Measurements from ENCODE around the gene COL9A3. TPM values are rescaled to one million over a fixed set of nuclear protein-coding genes. Genes with fewer than 3 reads are reported as not detected.

COL9A3 gene
- total RNA-seq, 2 donors from 2014 or later = 2.3 to 2.8 TPM

DNA sequence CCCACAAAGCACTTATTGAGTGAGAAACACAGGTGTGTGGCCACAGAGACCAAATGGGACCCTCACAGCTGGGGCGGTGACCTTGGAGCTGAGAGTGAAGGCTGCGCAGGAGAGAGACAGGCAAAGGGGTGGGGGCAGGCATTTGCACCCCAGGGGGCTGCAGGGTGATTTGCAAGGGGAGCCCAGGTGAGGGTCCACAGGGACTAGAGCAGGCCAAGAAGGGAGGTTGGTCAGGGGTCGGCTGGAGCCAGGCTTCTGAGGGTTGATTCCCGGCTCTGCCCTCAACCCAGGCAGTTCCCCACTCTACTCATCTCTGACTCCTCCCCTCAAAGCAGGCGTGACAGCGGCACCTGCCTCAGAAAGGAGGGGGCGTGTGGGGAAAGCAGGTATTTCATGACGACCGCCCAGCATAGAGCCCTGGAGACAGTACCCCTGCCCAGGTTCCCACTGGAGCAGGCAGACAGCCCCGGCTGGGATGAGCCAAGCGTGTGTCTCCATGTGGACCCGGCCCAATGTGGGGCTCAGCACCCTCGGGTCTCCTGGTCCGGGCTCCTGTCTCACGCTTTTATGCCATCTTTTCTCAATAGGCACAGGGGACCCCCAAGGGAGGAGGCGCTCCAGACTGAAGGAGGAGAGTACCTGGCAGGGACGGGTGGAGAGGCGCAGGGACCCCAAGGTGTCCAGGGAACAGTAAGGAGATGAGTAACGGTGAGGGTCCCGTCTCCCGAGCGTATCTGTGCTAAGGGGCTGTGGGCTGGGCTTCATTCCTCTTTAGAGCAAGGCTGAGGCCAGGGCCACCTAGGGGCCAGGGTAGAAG is 23.7 kb upstream of the COL9A3 start:
- DNase-seq (no peak), ATAC-seq (no peak)
- intact Hi-C loops (cut with DNase I, micrococcal nuclease) = loop anchor here in 1 of 2 donors (5.0 kb wide), 1 partner anchor 126 kb away; no protein-coding TSS in a partner anchor

DNA sequence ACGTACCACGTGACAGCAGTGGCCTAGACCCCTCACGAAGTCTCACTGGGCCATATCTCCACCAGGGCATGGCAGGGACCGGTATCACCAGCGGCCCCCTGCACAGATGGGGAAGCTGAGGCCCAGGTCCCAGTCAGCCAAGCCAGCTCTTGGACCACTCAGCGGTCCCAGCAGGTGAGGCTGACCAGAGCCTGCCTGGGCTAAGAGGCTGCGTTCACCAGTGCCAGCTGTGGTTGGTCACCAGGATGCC is 23.2 kb upstream of the COL9A3 start:
- DNase-seq (no peak), ATAC-seq (no peak)

DNA sequence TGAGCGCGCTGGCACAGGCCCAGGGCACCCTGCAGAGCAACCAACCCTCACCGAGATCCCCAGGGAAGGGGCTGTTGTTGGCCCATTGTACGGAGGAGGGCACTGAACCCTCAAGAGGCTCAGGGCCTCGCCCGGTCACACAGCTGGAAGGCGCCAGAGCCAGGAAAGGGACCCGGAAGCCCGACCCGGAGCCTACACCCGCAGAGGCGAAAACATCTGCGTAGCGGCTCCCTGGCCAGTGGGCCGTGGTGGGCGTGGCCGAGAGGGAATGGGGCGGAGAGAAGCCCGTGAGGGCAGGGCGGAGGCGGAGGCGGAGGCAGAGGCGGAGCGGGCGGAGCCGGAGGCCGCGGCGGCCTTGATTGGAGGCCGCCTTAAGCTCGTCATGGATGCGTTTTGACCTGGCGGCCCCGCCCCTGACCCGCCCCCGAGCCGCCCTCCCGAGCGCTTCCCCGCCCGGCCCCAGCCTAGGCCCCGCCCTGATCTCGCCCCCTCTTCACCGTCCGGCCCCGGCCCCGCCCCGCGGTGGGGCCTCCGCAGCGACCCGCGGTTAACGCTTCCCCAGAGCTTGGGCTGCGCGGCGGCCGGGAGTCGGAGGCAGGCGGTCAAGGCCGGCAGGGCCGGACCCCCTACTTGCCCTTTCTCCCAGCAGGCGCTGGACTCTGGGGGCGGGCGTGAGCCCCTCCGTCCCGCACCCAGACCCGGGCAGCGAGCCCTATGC is 22.7 kb upstream of the COL9A3 start:
- ATAC-seq (peak; percentile 77), DNase-seq (peak; percentile 96 to 99)
- intact Hi-C loops (cut with DNase I, micrococcal nuclease) = loop anchor here in 1 of 2 donors (5.0 kb wide), 1 partner anchor 127 kb away; no protein-coding TSS in a partner anchor

More for the DNA sequence above, 23.2 kb upstream of the COL9A3 start:
- intact Hi-C loops (cut with DNase I, micrococcal nuclease) = loop anchor here in 1 of 2 donors (5.0 kb wide), 1 partner anchor 126 kb away; no protein-coding TSS in a partner anchor

DNA sequence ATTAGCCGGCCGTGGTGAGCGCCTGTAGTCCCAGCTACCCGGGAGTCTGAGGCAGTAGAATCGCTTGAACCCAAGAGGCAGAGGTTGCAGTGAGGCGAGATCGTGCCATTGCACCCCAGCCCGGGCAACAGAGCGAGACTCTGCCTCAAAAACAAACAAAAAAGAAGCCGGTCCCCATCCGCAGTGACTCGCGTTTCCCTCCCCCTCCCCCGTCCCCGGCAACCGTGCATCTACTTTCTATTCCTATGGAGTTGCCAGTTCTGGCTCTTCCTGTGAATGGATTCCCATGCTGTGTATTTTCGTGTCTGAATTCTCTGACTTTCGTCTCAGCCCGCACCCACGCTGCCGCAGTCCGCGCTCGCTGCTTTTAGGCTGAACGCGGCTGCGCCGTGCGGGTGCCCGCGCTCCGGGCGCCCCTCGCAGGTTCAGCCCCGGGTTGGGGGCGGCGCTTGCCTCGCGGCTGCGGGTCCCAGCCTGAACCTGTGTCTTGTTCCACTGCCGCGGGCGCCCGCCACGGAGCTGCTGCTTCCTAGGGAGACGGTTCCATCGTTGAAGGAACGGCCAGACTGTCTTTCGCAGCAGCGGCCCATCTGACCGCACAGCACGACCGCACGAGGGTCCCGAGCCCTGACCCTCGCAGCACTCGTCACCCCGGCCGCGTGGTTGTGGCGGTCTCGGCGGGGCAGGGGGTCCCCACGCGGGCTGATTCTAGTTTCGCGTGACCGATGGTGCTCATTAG is 21.7 kb upstream of the COL9A3 start:
- intact Hi-C loops (cut with DNase I, micrococcal nuclease) = no loop called here
- DNase-seq (peak in 1 of 2 donors; percentile 70), ATAC-seq (peak; percentile 2)

DNA sequence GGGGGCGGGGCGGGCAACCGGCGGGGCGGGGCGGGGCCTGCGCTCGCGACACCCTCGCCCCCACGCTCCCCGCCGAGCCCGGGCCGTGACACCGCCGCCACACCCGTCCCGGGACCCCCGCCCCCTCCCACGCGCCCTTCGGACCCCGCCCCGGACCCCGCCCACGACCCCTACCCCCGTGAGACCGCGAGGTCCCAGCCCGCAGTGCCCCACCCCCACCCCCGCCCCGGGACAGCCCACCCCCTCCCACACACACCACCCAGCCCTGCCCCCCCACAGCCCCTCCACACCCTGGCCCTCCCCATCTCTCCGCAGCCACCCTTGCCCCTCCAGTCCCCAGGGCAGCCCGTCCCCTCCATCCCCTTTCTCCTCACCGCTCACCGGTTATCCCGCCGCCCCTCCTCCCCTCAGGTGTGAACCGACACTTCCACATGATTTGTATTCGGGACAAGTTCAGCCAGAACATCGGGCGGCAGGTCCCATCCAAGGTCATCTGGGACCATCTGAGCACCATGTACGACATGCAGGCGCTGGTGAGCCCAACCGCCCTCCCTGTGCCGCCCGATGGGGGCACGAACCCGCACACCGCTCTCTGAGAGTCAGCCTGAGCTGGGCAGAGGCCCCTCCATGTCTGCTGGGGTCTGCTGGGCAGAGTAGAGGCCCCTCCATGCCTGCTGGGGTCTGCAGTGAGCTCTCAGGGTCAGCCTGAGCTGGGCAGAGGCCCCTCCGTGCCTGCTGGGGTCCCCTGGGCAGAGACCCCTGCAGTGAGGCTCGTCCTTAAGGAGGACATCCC is 20.0 kb upstream of the COL9A3 start:
- intact Hi-C loops (cut with DNase I, micrococcal nuclease) = no loop called here
- no peak for ATAC-seq
- peak in 1 of 2 donors; percentile 50 for DNase-seq

DNA sequence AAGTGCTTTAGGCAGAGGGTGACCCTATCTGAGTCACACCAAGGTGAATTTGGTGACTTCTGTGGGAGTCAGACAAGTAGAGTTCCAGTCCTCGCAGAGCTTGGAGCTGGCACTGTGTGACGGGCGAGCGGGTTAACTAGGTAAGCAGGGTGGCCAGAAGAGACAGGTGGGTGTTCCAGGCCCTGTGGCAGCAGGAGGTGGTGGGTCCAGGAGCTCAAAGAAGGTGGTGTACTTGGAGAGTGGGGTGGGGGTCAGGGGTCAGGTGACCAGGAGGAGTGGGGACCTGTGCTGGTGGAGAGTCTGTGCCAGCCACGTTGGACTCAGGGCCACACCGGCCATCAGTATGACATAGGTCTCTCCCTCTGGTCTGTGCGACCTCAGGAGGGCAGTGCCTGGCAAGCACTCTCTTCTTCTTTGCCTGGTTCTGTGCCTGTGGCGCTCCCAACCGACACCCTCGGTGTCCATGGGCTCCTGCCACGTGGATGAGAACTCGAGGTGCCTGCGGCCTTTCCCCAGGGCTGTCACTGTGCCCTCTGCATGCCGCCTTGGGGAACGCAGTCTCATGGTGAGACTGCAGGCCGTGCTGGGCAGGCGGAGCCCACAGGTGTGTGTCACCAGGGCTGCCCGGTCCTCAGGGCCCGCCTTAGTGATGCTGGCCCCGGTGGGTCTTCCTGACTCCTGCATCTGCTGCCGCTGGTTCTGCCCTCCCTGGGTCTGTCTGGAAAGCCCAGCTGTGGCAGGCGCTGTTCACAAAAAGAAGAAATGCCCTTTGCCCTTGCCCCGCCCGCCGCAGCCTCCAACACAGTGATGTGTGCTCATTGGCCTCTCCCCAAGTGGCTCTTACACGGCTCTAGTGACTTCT is 18.9 kb upstream of the COL9A3 start:
- intact Hi-C loops (cut with DNase I, micrococcal nuclease) = no loop called here
- ATAC-seq = peak; percentile 39
- DNase-seq = peak; percentile 75 to 86

DNA sequence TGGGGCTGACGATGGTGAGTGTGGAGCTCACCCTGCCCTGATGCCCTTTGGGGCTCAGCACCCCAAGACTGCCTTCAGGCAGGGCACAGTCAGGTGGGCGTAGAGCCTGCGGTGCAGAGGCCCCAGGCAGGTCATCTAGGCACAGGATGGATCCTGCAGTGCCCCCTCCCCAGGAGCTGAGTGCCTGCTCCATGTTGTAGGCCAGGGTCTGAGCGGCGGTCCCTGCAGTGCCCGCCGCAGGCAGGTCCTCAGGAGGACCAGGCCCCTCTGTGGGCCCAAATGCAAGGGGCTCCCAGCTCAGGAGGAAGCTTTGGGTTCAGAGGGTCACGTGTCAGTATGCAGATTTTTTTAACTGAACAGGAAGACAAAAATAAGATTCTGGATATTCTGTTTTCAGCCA is 17.8 kb upstream of the COL9A3 start:
- intact Hi-C loops (cut with DNase I, micrococcal nuclease) = no loop called here
- no peak for ATAC-seq
- DNase-seq = no peak

DNA sequence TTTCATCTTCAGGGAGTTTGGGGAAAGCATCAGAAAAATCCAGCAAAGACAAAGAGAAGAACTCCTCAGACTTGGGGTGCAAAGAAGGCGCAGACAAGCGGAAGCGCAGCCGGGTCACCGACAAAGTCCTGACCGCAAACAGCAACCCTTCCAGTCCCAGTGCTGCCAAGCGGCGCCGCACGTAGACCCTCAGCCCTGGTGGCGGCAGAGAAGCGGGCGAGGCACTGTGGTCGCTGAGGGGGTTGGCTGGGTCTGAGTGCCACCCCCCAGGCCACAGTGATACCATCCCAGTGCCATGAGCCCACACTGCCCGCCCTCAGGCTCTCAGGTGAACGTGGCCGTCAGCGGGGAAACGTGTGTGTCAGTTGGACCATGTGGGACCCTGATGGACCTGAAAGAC is 17.4 kb upstream of the COL9A3 start:
- ATAC-seq = no peak
- no peak for DNase-seq
- intact Hi-C loops (cut with DNase I, micrococcal nuclease) = no loop called here

DNA sequence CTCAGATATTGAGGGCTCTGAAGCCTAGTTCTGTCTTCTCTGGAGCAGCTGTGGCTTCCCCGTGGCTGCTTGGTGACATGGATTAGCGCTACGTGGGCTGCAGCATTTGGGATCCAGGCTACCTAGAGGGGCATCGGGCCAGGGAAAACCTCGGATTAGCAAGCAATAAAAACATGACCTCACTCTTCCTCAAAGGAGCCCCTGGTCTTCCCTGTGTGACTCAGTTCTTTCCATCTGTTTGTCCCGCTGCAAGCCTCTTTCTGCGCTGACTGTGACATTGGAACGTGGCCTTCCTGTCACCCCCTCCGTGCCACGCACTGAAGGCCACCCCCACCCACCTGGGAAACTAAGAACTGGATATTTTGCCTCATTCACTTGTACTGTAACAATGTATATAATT is 17.0 kb upstream of the COL9A3 start:
- ATAC-seq = no peak
- DNase-seq = no peak
- intact Hi-C loops (cut with DNase I, micrococcal nuclease) = no loop called here

DNA sequence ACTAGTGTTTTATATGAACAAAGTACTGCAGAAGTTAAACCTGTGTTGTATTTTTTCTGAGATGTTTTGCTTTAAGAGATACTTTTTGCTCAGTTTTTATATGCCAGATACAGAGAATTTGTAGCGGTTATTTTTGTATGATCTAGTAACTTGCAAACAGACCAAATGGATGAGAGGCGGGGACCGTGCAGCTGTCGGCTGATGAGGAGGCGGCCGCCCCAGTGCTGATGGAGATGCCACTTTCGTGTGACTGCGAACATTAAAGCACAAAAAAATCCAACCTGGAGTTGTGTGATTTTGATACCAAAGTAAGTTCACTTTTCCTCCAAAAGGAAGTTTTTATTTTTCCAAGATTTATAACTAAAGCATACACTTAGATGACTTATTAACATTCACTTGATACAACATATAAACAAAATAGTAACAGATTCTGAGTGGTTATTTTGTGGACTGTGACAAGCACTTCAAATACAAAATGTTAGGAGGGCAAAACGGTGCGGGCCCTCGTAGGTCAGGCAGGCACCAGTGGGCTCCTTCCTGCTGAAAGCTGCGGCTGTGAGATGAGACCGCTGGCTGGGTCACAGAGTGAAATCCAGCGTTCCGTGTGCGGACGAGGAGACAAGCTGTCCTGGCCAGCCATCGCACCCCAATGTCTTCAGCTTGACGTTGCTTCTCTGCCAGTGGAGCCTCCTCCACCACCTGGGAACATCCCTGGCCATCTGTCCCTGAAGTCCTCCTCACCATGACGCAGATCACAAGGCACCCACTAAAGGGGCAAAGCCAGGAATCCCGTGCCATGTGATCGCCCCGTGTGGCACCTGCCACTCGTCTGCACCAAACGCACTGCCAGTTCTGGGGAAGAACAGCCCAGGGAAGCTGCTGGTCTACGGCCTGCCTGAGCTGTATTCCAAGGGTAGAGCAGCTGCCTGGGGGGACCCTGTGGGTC is 16.3 kb upstream of the COL9A3 start:
- intact Hi-C loops (cut with DNase I, micrococcal nuclease) = no loop called here
- ATAC-seq = no peak
- no peak for DNase-seq

DNA sequence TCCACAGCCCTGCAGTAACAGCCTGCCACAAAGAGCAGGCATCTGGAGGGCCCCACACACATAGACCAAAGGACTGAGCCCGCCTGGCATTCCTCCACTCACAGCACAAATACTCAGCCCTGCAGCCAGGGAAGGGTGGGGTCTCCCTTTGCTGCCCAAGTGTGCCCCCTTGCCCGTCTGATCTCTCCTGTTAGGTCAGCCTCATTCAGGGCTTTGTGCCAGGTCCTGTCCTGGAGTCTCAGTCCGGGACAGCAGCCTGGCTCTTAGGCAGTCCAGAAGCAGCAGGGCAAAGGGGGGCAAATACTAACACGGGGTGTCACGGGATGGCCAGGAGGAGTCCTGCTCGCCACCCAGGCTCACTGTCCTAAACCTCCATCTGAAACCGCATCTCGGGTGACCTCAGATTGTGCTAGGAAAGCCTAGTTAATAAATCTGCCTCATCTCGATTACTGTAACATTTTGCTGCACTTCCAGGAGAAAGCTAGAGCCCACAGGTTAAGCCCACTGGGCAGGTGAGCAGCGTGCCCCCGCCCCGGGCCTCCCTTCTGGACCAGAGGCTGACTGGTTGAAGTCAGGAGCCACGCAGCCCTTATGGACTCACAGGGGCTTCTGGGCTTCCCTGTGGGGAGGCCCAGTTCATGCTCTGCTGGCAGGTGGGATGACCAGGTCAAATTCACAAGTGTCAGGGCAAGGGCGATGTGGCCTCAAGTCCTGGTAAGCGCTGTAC is 15.4 kb upstream of the COL9A3 start:
- intact Hi-C loops (cut with DNase I, micrococcal nuclease) = no loop called here
- DNase-seq (no peak), ATAC-seq (no peak)

DNA sequence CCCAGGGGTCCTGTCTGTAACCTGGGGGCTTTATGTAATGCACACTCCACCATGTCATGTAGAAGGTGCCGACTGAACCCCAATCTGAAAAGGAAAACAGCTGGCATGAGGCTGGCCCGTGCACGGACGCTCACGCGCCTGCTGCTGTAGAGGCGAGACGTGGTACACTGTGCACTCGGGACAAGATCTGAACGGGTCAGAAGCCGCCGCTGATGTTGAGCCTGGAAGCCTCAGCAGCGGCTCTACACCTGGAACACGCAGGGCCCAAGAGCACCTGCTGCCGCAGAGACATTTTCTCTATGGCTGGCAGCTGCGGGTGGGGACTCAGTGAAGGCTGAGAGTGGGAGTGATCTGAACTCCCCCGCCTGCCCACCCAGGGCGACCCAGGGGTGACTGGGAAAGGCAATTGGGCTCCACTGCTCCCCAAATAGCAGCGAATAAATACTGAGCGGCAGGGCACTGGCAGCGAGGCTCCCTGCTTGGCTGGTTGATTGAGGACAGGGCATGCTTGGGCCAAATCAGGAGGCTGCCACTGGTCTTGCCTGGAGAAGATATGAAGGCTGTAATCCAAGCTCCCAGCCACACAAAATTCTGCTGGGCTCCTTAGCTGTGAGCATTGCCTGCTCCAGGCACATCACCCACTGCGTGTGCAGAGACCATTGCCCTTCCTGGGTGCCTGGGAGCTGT is 14.7 kb upstream of the COL9A3 start:
- intact Hi-C loops (cut with DNase I, micrococcal nuclease) = no loop called here
- no peak for ATAC-seq
- DNase-seq = no peak

DNA sequence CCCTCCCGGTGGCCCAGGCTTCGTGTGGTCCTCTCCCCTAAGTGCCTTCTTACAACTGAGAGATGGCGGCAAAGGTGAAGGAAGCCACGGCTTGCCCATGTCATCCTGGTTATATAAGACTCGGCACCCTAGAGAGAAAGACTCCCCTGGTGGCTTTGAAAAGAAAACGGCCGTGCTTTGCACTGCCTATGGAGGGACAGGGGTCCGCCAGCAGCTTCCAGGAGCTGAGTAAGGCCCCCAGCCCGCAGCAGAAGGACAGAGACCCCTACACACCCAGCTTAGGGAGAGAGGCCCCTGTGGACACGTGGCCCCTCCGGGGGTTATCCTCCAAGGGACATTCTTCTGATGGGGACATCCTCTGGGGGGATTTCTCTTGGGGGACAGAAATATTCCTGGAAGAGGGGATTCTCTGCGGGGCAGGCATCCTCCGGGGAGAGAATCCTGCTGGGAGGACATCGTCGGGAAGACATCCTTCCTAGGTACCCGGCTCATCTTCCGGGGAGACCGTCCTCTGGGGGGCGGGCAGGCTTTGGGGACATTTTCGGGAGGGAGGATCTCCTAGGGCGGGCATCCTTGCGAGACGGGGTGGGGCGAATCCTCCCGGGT is 12.7 kb upstream of the COL9A3 start:
- no peak for DNase-seq
- intact Hi-C loops (cut with DNase I, micrococcal nuclease) = no loop called here
- ATAC-seq = no peak

DNA sequence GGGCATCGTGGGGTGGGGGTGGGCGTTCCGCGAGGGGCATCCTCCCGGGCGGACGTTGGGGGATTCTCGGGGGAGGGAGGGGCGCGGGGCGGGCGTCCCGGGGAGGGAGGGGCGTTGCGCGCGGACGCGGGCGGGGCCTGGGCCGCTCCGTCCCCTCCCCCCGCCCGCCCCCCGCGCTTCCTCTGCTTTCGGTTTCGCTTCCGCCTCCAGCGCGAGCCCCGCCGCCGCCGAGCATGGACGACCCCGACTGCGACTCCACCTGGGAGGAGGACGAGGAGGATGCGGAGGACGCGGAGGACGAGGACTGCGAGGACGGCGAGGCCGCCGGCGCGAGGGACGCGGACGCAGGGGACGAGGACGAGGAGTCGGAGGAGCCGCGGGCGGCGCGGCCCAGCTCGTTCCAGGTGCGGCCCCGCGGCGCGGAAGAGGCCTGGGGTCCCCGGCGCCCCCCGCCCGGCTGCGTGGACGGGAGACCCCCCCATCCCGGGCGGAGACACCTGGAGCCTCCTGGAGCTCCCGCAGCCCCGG is 12.2 kb upstream of the COL9A3 start, which contains the start of gene OGFR:
TSS of gene OGFR (plus strand) at position 209 of the 528 bp plus-strand sequence. CDS start at position 234, 25 bp downstream.
- intact Hi-C loops (cut with DNase I, micrococcal nuclease) = no loop called here
- ATAC-seq = peak; percentile 56
- DNase-seq = peak in 1 of 2 donors; percentile 78

DNA sequence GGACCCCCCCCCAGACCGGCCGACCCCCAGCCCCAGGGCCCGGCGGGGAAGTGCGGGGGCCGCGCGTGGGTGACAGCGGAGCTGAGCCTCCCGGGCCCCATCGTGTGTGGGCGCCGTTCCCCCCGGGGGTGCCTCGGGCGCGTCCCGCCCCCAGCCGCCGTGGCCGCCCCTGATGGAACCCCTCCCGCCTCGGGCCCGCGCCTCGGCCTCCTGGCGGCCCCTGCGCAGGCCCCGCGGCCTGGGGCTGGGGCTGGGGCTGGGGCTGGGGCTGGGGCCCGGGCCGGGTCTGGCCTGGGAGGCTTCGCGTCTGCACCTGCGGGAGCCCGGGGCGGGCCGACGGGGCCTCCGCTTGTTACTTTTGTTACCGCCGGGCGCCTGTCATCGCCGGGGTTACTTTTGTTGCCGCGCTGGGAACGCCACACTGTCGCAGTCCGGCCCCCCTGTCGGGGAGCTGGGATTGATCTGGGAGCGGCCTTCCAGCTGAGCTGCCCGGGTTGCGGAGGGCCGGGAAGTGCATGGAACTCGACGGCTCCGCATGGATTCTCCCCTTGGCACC is 11.6 kb upstream of the COL9A3 start:
- intact Hi-C loops (cut with DNase I, micrococcal nuclease) = no loop called here
- DNase-seq = no peak
- ATAC-seq = peak; percentile 51

Measured in left colon (tissue), 2 donors.